ENCODE measurements around the gene FNBP1.

Gene FNBP1

GRCh38 chr9:130043654-130044623 is 950 bp upstream of the FNBP1 start:
- DNase-seq, result peak; percentile 49

- DNase-seq, result peak; percentile 79
These were observed 544 bp downstream of the FNBP1 start for GRCh38 chr9:130042406-130042884.

- DNase-seq, result no peak
These were observed 1.2 kb downstream of the FNBP1 start for GRCh38 chr9:130041648-130042405.

- peak; percentile 56 for DNase-seq
These were observed 1.9 kb downstream of the FNBP1 start for GRCh38 chr9:130040984-130041647.

- peak; percentile 58 for DNase-seq
These were observed 3.4 kb downstream of the FNBP1 start for GRCh38 chr9:130039528-130040147.

DNA sequence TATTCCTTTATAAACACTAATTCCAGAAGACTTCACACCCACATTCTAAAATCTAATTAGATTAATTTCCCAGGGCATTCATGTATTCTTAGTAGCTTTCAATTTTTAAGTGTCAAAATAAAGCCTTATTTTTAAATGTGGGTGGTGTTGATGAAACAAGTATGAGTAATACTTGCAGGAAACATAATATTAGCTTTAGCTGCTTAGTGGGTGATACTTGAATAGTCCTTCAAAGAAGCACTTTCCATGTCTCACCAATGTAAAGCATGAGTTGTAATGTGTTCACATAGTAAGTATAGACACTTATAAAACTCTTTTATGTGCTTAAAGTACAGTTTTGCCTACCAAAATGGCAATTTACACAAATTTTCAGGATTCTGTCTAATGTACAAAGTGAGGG is 6.9 kb downstream of the FNBP1 start:
- no peak for DNase-seq

DNA sequence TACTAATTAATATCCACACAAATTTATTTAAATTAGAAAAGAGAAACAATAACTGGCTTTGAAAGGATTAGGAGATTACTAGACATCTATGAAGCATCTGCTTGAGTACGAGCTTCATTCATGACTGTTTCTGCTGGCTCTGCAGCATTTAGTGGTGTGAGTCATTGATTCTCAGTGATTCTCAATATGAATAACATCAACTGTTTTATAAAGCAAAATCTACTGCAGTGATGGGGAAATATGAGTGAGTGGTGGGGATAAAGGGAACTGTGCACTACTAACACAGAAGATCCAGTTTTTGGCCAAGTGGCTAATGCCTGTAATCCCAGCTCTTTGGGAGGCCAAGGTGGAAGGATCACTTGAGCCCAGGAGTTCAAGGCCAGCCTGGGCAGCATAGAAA is 8.4 kb downstream of the FNBP1 start:
- DNase-seq, result peak; percentile 61

DNA sequence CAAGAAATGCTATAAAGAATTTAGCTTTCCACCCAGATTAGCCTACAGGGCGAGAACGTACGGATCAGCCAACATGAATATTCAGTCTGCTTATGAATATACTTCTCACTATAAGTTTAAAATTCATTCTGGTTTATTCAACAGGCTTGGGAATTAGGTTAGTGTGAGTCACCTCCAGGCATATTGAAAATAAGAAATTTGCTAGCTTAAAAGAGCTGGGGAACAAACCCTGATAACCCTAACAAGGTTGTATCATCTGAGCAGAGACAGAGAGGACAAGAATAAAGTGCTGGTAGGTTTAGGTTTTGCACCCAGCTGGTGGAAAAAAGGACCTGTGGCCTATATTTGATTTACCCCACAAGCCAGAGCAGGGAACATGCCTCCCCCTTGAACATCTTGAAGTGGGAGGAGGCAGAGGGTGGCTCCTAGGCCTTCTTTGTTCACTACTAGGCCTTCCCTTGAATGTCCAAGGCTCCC is 12.3 kb downstream of the FNBP1 start:
- DNase-seq, result peak; percentile 24

GRCh38 chr9:130029223-130029973 is 13.6 kb downstream of the FNBP1 start:
- DNase-seq, result peak; percentile 68

DNA sequence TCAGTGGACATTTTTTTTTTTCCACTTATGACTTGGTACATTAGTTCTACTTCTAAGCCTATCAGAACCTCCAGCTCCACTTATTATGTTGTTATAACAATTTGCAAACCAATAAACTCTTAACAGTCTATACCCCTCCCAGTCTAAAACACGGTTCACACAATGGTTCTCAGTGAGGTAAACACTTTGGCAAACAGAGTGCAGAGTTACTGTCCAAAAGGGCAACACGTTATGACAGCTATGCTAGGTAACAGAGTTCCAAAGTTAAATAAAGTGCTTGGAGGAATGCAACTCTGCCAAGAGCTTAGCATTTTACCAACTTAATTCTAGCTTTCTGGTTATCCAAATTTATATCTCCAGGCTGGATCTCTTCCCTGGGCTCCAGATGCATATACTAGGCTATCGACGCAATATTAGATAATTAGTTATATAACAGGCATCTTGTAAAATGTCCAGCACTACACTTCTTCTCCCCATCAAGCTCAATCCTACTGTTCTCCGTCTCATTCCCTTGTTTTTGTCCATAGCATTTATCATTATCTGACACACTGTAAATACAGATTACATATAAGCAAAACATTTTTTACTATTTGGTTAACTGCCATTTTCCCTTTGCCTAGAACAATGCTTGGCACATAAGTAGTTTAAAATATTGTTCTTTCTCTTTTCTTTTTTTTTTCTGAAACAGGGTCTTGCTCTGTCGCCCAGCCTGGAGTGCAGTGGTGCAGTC is 14.3 kb downstream of the FNBP1 start:
- no peak for DNase-seq

DNA sequence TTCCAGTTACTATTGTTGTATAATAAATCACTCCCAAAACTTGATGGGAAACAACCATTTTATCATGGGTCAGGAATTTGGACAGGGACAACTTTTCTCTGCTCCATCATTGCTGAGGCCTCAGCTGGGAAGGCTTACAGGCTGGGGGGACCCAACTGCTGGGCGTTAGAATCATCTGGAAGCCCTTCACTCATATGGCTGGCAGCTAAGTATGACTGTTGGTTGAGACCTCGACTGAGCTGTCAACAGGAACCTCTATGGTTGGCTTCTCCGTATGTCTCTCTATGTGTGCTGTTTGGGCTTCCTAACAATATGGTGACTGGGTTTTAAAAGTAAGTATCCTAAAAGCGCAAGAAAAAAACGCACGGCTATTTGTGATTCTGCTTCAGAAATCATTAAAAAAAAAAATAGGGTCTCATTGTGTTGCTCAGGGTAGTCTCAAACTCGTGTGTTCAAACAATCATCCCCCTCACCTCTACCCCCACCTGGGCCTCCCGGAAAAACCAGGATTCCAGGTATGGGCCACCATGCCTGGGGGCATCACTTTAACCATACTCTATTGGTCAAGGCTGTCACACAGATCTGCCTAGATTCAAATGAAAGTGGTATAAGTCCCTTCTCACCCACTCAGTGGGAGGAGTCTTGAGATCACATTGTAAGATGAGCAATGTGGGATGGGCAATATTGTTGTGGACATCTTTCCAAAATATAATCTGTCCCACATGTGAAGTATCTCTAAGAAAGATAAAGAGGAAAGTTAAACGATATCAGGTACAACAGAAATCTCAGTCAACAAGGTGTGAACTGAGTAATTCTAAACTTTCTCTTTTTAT is 15.2 kb downstream of the FNBP1 start:
- DNase-seq, result peak; percentile 56

GRCh38 chr9:130026583-130027340 is 16.2 kb downstream of the FNBP1 start:
- peak; percentile 55 for DNase-seq

DNA sequence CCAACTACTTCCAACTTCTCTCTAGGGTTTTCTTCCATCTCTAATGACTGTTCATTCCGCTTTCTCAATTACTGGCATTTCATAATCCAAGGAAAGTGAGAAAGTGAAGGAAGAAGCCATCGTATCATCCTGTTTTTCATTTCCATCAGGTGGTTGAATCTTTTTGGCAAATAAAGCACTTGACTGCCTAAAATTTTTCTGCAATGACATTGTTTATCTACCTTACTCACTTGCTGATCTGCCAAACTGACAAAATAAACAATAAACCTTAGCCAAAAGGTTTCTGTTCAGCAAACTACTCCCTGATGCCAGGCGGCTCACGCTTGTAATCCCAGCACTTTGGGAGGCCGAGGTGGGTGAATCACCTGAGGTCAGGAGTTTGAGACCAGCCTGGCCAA is 18.4 kb downstream of the FNBP1 start:
- DNase-seq, result no peak

DNA sequence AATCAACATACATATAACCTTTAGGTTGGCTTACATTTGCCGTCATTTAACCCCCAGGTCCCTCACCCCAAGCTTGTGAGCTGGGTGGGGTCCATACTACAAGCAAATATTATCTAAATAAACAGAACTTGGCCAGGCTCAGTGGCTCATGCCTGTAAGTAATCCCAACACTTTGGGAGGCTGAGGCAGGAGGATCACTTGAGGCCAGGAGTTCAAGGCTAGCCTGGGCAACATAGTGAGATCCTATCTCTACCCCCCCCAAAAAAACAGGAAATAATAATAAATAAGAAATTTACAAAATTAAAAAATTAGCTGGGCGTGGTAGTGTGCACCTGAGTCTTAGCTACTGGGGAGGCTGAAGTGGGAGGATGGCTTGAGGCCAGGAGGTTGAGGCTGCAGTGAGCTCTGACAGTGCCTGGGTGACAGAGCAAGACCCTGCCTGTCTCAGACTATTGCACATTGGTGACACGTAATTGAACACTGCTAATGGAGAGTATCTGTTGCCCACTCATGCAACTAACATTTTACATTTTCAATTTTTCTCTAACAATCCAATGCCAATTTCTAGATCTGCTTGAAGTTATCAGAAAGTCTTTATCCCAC is 18.9 kb downstream of the FNBP1 start:
- peak; percentile 50 for DNase-seq

GRCh38 chr9:130023144-130023787 is 19.7 kb downstream of the FNBP1 start:
- peak; percentile 55 for DNase-seq

DNA sequence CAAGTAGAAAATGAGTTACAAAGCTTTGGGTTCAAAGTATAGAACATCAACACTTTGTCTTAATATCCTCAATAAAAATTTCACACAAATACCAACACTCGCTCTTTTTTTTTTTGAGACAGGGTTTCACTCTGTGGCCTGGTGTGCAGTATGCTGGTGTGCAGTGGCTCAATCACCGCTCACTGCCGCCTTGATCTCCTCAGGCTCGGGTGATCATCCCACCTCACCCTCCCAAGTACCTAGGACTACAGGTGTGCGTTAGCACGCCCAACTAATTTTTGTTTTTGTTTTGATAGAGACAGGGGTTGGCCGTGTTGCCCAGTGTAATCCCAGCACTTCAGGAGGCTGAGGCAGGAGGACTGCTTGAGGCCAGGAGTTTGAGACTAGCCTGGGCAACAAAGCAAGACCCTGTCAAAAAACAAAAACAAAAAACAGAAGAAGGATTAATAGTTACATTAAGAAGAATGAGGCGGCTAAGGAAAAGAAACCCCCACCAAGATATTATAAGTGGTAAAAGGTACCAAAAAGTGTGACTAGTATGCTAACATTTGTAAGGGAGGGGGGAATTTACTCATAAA is 20.3 kb downstream of the FNBP1 start:
- DNase-seq, result peak; percentile 52

DNA sequence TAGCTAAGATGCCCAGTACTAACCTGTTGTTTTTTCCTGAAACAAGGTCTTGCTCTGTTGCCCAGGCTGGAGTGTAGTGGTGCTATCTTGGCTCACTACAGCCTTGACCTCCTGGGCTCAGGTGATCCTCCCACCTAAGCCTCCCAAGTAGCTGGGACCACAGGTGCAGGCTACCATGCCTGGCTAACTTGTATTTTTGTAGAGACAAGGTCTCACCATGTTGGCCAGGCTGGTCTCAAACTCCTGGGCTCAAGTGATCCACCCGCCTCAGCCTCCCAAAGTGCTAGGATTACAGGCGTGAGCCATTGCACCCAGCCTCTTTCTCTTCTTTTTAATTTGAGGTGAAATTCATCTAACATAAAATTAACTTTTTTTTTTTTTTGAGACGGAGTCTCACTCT is 21.1 kb downstream of the FNBP1 start:
- peak; percentile 51 for DNase-seq

- DNase-seq, result no peak
These were observed 21.9 kb downstream of the FNBP1 start for GRCh38 chr9:130021123-130021522.
